HG03565 (cell line): Measurements from ENCODE around the gene STEAP2.

Experiments
- ATAC-seq: cut with Tn5 transposase; IDR thresholded peaks from one replicate; pipeline ENCODE4 v1.9.1; 2021; ENCODE audit warnings: mild to moderate bottlenecking, moderate library complexity; ENCODE audit not compliant: unreplicated experiment

Gene STEAP2

DNA sequence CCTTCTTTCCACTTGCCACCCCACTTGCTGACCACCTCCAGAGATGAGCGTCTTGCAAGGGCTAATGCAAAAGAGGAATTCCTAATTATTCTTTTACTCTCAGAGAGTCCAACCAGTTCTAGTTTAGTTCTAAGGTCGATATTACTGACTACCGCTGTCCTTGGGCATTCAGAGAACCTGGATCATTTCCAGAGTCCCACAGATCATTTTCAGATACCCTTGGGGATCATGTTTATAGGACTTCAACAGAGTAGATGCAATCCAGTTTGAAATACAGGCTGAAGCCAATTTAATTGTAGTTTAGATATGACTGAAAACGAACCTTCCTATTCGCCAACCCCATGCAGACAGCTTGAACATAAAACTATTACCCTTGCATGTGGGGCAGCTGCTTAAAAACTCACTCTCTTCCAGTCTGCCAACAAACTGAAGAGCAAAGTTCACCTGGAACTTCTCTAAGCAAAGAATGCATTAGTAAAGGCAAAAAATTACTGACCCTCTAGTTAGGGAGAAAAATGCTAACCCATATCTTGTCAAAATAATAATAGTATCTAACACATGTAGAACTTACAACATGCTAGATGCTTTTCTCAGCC lies 55.8 kb downstream of the STEAP2 start:
- ATAC-seq, result no peak

DNA sequence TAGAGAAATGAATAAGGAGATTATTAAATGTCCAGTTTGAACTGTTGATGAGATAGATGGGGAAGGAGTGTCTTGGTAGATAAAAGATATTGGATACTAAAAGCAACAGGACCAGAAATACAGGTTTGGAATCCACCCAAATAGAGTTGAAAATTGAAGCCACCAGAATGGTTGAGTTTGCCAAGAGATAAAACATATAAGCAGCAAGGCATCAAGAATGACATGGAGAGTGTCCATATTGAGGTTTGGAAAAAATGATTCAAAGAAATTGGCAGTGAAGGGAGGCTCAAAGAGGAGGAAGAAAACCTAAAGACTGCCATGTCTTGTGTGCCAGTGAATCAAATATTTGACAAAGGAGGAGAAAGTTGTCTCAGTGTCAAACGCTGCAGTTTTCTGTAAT lies 57.6 kb downstream of the STEAP2 start:
- ATAC-seq, result no peak

DNA sequence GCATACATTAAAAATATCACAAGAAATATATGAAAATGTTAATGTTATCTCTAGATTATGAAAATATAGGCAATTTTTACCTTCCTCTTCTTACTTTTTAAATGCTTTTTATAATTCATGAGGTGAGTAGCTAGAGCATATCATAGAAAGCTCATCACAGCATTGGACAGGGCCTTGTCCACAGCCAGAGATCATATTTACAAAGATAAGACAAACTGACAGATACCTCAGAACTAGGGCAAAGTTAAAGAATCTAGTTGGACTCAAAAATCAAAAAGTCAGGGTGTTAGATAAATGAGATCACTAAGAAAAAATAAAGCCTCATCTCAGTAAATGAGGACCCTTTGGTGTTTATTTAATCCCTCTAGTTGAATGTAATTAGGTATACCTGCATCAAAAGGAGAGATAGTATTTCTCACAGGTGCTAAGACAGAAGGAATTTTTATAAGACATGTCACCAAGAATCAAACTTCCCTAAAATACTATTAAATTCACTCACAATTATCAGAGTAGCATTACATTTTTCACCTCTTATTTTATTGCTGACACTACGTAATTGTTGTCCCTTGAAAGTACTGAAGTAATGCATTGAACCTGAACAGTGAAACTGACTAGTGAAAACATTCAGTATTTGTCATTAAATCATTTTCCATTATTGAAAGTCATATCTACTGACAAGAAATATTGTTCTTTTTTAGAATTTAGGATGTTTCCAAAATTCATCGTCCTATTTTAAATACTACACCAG lies 59.1 kb downstream of the STEAP2 start:
- ATAC-seq, result no peak

DNA sequence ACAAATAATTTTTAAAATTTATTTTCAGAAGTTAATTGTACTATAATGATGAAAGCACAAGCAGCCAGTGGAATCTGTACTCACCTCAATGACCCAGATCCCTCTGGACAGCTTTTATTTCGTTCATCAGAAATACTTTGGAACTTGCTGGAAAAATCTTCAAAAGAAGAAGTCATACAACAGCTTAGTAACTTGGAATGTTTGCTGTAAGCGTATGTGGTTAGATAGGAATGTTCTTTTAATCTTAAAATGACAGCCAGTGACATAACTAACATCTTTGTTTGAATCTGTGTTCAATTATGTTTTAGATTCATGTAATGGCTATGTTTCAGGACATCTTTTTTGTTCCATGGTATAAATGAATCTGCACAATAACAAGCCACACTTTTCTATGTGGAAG lies 60.2 kb downstream of the STEAP2 start:
- no peak for ATAC-seq

DNA sequence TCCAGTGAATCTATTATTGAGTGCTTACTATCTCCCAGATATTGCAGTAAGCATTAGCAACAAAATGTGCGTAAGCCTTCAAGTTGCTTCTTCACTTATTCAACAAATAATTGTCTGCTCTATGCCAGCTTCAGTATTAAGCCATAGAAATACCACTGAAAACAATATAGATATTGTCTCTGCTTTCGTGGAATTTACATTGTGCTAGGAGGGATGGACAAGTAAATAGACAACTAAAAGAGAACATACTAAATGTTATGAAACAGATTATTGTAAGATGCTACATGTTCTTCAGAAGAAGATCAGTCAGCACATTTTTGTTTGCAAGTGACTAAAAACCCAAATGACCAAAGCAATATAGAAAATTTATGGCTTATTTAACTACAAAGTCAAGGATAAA lies 60.7 kb downstream of the STEAP2 start:
- no peak for ATAC-seq

DNA sequence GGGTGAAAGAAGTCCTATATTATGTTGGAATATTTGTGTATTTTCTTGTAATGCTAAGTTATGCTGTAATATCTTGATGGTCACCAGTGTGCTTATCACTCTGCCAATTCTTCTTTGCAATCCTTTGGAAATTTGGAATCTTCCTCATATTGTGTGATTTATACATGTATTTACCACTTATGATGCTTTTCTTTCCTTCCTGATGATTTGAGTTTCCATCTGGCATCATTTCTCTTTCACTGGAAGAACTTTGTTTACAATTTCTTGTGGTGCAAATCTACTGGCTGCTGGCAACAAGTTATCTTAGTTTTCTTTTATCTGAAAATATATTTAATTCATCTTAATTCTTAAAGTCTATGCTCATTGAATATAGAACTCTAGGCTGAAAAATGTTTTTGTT lies 62.6 kb downstream of the STEAP2 start:
- ATAC-seq, result no peak

DNA sequence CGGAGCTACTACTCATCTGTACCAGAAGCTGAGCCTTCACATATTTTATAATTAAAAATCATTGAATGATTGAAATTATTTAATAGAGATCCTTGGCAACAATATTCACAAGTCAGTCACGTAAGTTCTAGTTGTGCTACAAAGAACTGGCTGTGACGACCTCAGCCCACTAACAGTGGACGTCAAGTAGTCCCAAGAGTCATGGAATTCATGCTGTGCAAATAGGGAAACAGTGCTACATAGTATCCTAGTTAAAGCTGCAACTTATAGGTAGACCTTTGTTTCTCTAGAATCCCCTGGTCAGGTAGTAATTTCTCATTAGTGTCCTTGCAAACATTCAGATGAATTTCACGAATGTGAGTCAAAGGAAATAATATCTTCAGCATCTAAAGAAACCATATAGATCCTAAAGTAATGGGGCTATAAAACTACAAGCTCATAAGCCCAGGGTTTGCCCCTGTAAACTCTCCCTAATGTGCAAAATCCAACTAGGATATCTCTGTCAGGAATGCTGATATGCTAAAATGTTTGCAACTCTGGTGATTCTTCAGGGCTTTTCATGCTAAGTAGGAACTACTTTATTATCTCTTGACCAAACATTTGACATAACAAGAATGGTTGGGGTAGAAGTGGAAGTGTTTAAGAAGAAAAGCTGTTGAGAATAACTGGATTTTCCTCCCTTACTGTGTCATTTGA lies 64.6 kb downstream of the STEAP2 start:
- no peak for ATAC-seq
